Measurements from ENCODE around the gene MZT1.

The MZT1 gene

GRCh38 chr13:72740015-72740414 is 12.6 kb upstream of the MZT1 start:
- Histone ChIP-seq H3K36me3 (replicated peaks in 1 of 2; ENCODE audit: control insufficient read depth in 2 of 2, insufficient read depth in 2 of 2, low read length in 2 of 2) (peaks cover 7 to 97% of the 10 kb centered on the region in 2 donors), H3K27ac (replicated peaks; ENCODE audit: low read length) (no peak overlapping the region), H3K4ac (ENCODE audit: low read length) (no peak overlapping the region), H3K9me3 (replicated peaks in 1 of 2; ENCODE audit: control insufficient read depth in 2 of 2, insufficient read depth in 1 of 2, low read depth in 1 of 2, low read length in 2 of 2) (no peaks in the 10 kb centered on the region), H3K9ac (ENCODE audit: low read depth, low read length, poor library complexity) (no peak overlapping the region), H3K4me1 (ENCODE audit: control insufficient read depth in 2 of 2, insufficient read depth in 1 of 2, low read depth in 1 of 2, low read length in 2 of 2) (no peaks in the 10 kb centered on the region), H2AK5ac (ENCODE audit: low read depth, low read length) (no peak overlapping the region), H3K4me2 (ENCODE audit: insufficient read depth, low read length, poor library complexity, severe bottlenecking) (no peak overlapping the region), H2BK5ac (ENCODE audit: low read length) (no peak overlapping the region), H3K27me3 (ENCODE audit: control insufficient read depth in 3 of 3, insufficient read depth in 3 of 3, low read depth in 1 of 3, low read length in 3 of 3) (no peaks in the 10 kb centered on the region), H3K18ac (ENCODE audit: low read length) (no peak overlapping the region), H3K14ac (ENCODE audit: low read length) (no peak overlapping the region), H2BK120ac (ENCODE audit: low read depth, low read length) (no peak overlapping the region), H2BK15ac (ENCODE audit: low read length) (no peak overlapping the region), H2BK12ac (ENCODE audit: low read length) (no peak overlapping the region), H3K23ac (ENCODE audit: low read depth, low read length, poor library complexity) (no peak overlapping the region), H2AFZ (ENCODE audit: low read length) (no peak overlapping the region), H3K4me3 (ENCODE audit: low read length in 2 of 2) (no peak overlapping the region), H4K91ac (ENCODE audit: low read depth, low read length, poor library complexity) (no peak overlapping the region), H3K79me1 (ENCODE audit: low read depth, low read length) (no peaks in the 10 kb centered on the region), H4K8ac (ENCODE audit: low read depth, low read length) (no peak overlapping the region)
- DNase-seq (ENCODE audit: low spot score) = no peak
- no CpG with 5 or more reads among the region's 1 CpG for WGBS, 2 donors (ENCODE audit: extremely low coverage in 2 of 2, insufficient read length in 2 of 2, insufficient replicate concordance in 1 of 2)

DNA sequence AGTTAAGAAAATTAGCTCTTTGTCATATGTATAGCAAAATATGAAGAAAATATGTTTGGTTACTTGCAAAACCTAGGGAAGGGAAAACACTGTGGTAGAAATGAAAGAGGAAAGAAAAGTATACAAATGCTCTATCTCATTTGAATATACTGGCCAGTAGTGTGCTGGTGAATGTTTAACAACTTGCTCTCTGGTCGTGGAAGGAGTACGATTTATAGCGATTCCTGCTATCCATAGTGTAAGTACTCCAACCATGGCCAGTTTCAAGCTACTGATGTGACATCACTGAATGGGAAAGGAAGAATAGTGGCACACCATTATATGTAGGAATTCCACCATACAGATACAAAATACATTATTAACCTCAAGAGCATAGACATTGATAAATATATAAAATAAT is 9.6 kb upstream of the MZT1 start:
- Histone ChIP-seq H4K8ac (ENCODE audit: low read depth, low read length) (no peak overlapping the region), H3K18ac (ENCODE audit: low read length) (no peak overlapping the region), H2BK12ac (ENCODE audit: low read length) (no peak overlapping the region), H4K91ac (ENCODE audit: low read depth, low read length, poor library complexity) (no peak overlapping the region), H3K23ac (ENCODE audit: low read depth, low read length, poor library complexity) (no peak overlapping the region), H3K36me3 (replicated peaks in 1 of 2; ENCODE audit: control insufficient read depth in 2 of 2, insufficient read depth in 2 of 2, low read length in 2 of 2) (peaks cover 8 to 98% of the 10 kb centered on the region in 2 donors), H2AFZ (ENCODE audit: low read length) (no peak overlapping the region), H3K27ac (replicated peaks; ENCODE audit: low read length) (no peak overlapping the region), H3K4me2 (ENCODE audit: insufficient read depth, low read length, poor library complexity, severe bottlenecking) (no peak overlapping the region), H2AK5ac (ENCODE audit: low read depth, low read length) (no peak overlapping the region), H3K14ac (ENCODE audit: low read length) (no peak overlapping the region), H3K4me1 (ENCODE audit: control insufficient read depth in 2 of 2, insufficient read depth in 1 of 2, low read depth in 1 of 2, low read length in 2 of 2) (no peaks in the 10 kb centered on the region), H2BK5ac (ENCODE audit: low read length) (no peak overlapping the region), H2BK15ac (ENCODE audit: low read length) (no peak overlapping the region), H3K79me1 (ENCODE audit: low read depth, low read length) (peaks cover 4% of the 10 kb centered on the region), H3K27me3 (ENCODE audit: control insufficient read depth in 3 of 3, insufficient read depth in 3 of 3, low read depth in 1 of 3, low read length in 3 of 3) (no peaks in the 10 kb centered on the region), H3K4ac (ENCODE audit: low read length) (no peak overlapping the region), H3K9ac (ENCODE audit: low read depth, low read length, poor library complexity) (no peak overlapping the region), H2BK120ac (ENCODE audit: low read depth, low read length) (no peak overlapping the region), H3K4me3 (ENCODE audit: low read length in 2 of 2) (no peak overlapping the region), H3K9me3 (replicated peaks in 1 of 2; ENCODE audit: control insufficient read depth in 2 of 2, insufficient read depth in 1 of 2, low read depth in 1 of 2, low read length in 2 of 2) (no peaks in the 10 kb centered on the region)
- DNase-seq (ENCODE audit: low spot score) = no peak
- no CpG with 5 or more reads among the region's 3 CpGs for WGBS, 2 donors (ENCODE audit: extremely low coverage in 2 of 2, insufficient read length in 2 of 2, insufficient replicate concordance in 1 of 2)

DNA sequence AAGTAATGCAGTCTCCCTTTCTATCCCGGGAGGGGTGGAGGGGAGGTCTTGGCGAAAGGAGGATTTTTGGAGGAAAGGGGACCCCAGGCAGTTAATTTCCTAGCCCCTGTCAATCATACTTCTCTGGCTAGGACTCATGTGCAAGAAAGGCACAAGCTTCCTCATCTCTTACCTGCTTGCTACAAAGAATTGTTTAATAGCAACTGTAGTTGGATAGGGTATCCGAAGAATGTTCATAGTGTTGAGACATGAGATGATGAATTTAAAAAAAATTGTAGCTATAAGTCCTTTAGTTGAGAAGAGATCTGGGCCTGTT is 819 bp upstream of the MZT1 start:
- Histone ChIP-seq H3K9me3 (replicated peaks in 1 of 2; ENCODE audit: control insufficient read depth in 2 of 2, insufficient read depth in 1 of 2, low read depth in 1 of 2, low read length in 2 of 2) (peaks cover 0 to 12% of the 10 kb centered on the region in 2 donors), H3K18ac (ENCODE audit: low read length) (peak overlapping the region; percentile 97), H3K27ac (replicated peaks; ENCODE audit: low read length) (no peak overlapping the region), H3K9ac (ENCODE audit: low read depth, low read length, poor library complexity) (peak overlapping the region; percentile 94), H3K4me3 (ENCODE audit: low read length in 2 of 2) (peak overlapping the region; percentile 88 to 98), H2AFZ (ENCODE audit: low read length) (peak overlapping the region; percentile 99), H3K4me2 (ENCODE audit: insufficient read depth, low read length, poor library complexity, severe bottlenecking) (peak overlapping the region; percentile 91), H3K4me1 (ENCODE audit: control insufficient read depth in 2 of 2, insufficient read depth in 1 of 2, low read depth in 1 of 2, low read length in 2 of 2) (peaks cover 2 to 8% of the 10 kb centered on the region in 2 donors), H2AK5ac (ENCODE audit: low read depth, low read length) (peak overlapping the region; percentile 63), H3K79me1 (ENCODE audit: low read depth, low read length) (peaks cover 7% of the 10 kb centered on the region), H2BK15ac (ENCODE audit: low read length) (no peak overlapping the region), H2BK120ac (ENCODE audit: low read depth, low read length) (no peak overlapping the region), H4K8ac (ENCODE audit: low read depth, low read length) (no peak overlapping the region), H2BK5ac (ENCODE audit: low read length) (peak overlapping the region; percentile 53), H3K14ac (ENCODE audit: low read length) (peak overlapping the region; percentile 38), H2BK12ac (ENCODE audit: low read length) (no peak overlapping the region), H3K4ac (ENCODE audit: low read length) (no peak overlapping the region), H3K36me3 (replicated peaks in 1 of 2; ENCODE audit: control insufficient read depth in 2 of 2, insufficient read depth in 2 of 2, low read length in 2 of 2) (peaks cover 5 to 61% of the 10 kb centered on the region in 2 donors), H3K23ac (ENCODE audit: low read depth, low read length, poor library complexity) (peak overlapping the region; percentile 73), H3K27me3 (ENCODE audit: control insufficient read depth in 3 of 3, insufficient read depth in 3 of 3, low read depth in 1 of 3, low read length in 3 of 3) (no peaks in the 10 kb centered on the region), H4K91ac (ENCODE audit: low read depth, low read length, poor library complexity) (peak overlapping the region; percentile 43)
- WGBS, 2 donors (ENCODE audit: extremely low coverage in 2 of 2, insufficient read length in 2 of 2, insufficient replicate concordance in 1 of 2) = no CpG with 5 or more reads among the region's 3 CpGs
- DNase-seq (ENCODE audit: low spot score) = no peak

GRCh38 chr13:72726726-72727416 is 558 bp downstream of the MZT1 start:
- Histone ChIP-seq H3K27me3 (ENCODE audit: control insufficient read depth in 3 of 3, insufficient read depth in 3 of 3, low read depth in 1 of 3, low read length in 3 of 3) (no peaks in the 10 kb centered on the region), H2AK5ac (ENCODE audit: low read depth, low read length) (peak overlapping the region; percentile 79), H4K8ac (ENCODE audit: low read depth, low read length) (no peak overlapping the region), H2BK120ac (ENCODE audit: low read depth, low read length) (no peak overlapping the region), H3K18ac (ENCODE audit: low read length) (peak overlapping the region; percentile 94), H3K4me3 (ENCODE audit: low read length in 2 of 2) (peak overlapping the region; percentile 90 to 98), H3K79me1 (ENCODE audit: low read depth, low read length) (peaks cover 6% of the 10 kb centered on the region), H3K4ac (ENCODE audit: low read length) (peak overlapping the region; percentile 23), H2BK12ac (ENCODE audit: low read length) (no peak overlapping the region), H4K91ac (ENCODE audit: low read depth, low read length, poor library complexity) (peak overlapping the region; percentile 85), H3K9me3 (replicated peaks in 1 of 2; ENCODE audit: control insufficient read depth in 2 of 2, insufficient read depth in 1 of 2, low read depth in 1 of 2, low read length in 2 of 2) (peaks cover 0 to 23% of the 10 kb centered on the region in 2 donors), H3K14ac (ENCODE audit: low read length) (peak overlapping the region; percentile 22), H2AFZ (ENCODE audit: low read length) (peak overlapping the region; percentile 99), H3K23ac (ENCODE audit: low read depth, low read length, poor library complexity) (peak overlapping the region; percentile 95), H3K9ac (ENCODE audit: low read depth, low read length, poor library complexity) (peak overlapping the region; percentile 98), H2BK15ac (ENCODE audit: low read length) (peak overlapping the region; percentile 3), H3K4me1 (ENCODE audit: control insufficient read depth in 2 of 2, insufficient read depth in 1 of 2, low read depth in 1 of 2, low read length in 2 of 2) (peaks cover 2 to 8% of the 10 kb centered on the region in 2 donors), H3K36me3 (replicated peaks in 1 of 2; ENCODE audit: control insufficient read depth in 2 of 2, insufficient read depth in 2 of 2, low read length in 2 of 2) (peaks cover 5 to 62% of the 10 kb centered on the region in 2 donors), H2BK5ac (ENCODE audit: low read length) (peak overlapping the region; percentile 19), H3K27ac (replicated peaks; ENCODE audit: low read length) (peak overlapping the region; percentile 61), H3K4me2 (ENCODE audit: insufficient read depth, low read length, poor library complexity, severe bottlenecking) (peak overlapping the region; percentile 77)
- no CpG with 5 or more reads among the region's 49 CpGs for WGBS, 2 donors (ENCODE audit: extremely low coverage in 2 of 2, insufficient read length in 2 of 2, insufficient replicate concordance in 1 of 2)
- DNase-seq (ENCODE audit: low spot score) = peak; percentile 9
